ENCODE data around the gene NKX1-2.

DNA sequence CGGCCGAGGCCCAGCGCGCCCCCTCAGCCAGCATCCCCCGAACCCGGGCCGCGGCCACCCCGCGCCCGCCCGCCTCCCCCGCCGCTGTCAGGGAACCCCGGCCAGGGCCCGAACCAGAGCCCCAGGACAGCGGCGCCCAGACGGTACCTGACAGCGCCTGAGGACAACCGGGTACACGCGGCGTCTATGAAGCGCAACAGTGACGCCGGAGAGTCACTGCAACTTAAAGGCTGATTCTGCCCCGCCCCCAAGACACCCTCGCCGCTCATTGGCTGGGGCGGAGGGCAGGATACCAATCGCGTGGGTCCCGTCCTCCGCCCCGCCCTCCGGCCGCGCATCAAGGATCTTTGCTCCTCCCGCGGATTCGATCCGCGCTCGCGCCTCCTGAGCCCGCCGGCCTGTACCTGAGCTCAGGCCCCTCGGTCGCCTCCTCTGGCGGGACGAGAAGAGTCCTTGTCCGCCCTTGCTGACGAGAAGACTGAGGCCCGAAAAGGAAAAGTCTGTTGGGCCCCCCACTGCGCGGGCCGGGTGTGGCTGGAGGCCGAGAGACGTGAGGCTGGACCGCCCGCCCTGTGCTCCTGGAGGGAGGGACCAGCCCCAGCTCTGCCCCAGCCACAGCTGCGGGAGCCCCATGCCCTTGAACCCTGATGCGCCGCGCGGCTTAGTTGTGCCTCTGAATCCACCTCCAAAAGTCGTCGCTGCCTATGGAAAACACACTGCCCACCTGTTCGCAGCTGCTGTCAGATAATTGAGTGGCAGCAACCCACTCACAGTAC, 30.9 kb downstream of the NKX1-2 start, which contains the start of gene OAT:
- TF ChIP-seq, protein P1, sequence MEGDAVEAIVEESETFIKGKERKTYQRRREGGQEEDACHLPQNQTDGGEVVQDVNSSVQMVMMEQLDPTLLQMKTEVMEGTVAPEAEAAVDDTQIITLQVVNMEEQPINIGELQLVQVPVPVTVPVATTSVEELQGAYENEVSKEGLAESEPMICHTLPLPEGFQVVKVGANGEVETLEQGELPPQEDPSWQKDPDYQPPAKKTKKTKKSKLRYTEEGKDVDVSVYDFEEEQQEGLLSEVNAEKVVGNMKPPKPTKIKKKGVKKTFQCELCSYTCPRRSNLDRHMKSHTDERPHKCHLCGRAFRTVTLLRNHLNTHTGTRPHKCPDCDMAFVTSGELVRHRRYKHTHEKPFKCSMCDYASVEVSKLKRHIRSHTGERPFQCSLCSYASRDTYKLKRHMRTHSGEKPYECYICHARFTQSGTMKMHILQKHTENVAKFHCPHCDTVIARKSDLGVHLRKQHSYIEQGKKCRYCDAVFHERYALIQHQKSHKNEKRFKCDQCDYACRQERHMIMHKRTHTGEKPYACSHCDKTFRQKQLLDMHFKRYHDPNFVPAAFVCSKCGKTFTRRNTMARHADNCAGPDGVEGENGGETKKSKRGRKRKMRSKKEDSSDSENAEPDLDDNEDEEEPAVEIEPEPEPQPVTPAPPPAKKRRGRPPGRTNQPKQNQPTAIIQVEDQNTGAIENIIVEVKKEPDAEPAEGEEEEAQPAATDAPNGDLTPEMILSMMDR (IDR thresholded peaks at IDR 0.05; ENCODE audit: low read depth, low read length), result no peak
- TF ChIP-seq, protein P2, sequence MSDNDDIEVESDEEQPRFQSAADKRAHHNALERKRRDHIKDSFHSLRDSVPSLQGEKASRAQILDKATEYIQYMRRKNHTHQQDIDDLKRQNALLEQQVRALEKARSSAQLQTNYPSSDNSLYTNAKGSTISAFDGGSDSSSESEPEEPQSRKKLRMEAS (IDR thresholded peaks at IDR 0.05; ENCODE audit: low read depth, low read length), result no peak
